GM23338 (cell line): ENCODE results near the gene KRTAP12-4. TPM values are rescaled to one million over a fixed set of nuclear protein-coding genes. Genes with fewer than 3 reads are reported as not detected.

ENCODE experiments used
- CREB1 ChIP-seq: fragments of 250-450 bp; sonication (Bioruptor Pico); IDR thresholded peaks from 2 replicates; pipeline ENCODE4 v1.5.0; 2020; ENCODE audit warnings: low read depth, mild to moderate bottlenecking, moderate library complexity
- ETS1 ChIP-seq: IDR thresholded peaks from 2 replicates; pipeline ENCODE4 v1.6.1; 2016; ENCODE audit warnings: antibody characterized with exemption
- EZH2 ChIP-seq: fragments of 200-600 bp; sonication (generic); IDR thresholded peaks from one replicate; pipeline ENCODE4 v1.8.0; 2017; ENCODE audit warnings: antibody characterized with exemption, mild to moderate bottlenecking, low read depth; ENCODE audit not compliant: unreplicated experiment
- EZH2phosphoT487 ChIP-seq: fragments of 200-600 bp; sonication (generic); IDR thresholded peaks from one replicate; pipeline ENCODE4 v1.8.1; 2018; ENCODE audit warnings: antibody characterized with exemption; ENCODE audit not compliant: unreplicated experiment
- JUNB ChIP-seq: IDR thresholded peaks from one replicate; pipeline ENCODE4 v1.6.1; 2016; ENCODE audit warnings: antibody characterized with exemption; ENCODE audit not compliant: unreplicated experiment
- NANOG ChIP-seq: IDR thresholded peaks from 2 replicates; pipeline ENCODE4 v1.6.1; 2016; ENCODE audit warnings: antibody characterized with exemption, borderline replicate concordance
- POLR2AphosphoS5 ChIP-seq: IDR thresholded peaks from 2 replicates; pipeline ENCODE4 v1.6.1; 2016; ENCODE audit warnings: antibody characterized with exemption, low read depth
- STAT1 ChIP-seq: IDR thresholded peaks from one replicate; pipeline ENCODE4 v1.6.1; 2016; ENCODE audit warnings: antibody characterized with exemption; ENCODE audit not compliant: unreplicated experiment
- ZNF331 ChIP-seq: fragments of 250-450 bp; sonication (Bioruptor Pico); IDR thresholded peaks from 2 replicates; pipeline ENCODE4 v1.5.0; 2020; ENCODE audit warnings: low read depth, mild to moderate bottlenecking, moderate library complexity
- ZNF462 ChIP-seq: fragments of 250-450 bp; sonication (Bioruptor Pico); IDR thresholded peaks from 2 replicates; pipeline ENCODE4 v1.5.0; 2020; ENCODE audit warnings: mild to moderate bottlenecking, moderate library complexity
- polyA plus RNA-seq: library from polyadenylated mRNA; unstranded; fragments of >200 nt; fragmentation: Nextera tagmentation; extraction: Ambion mirVana; gene quantifications from 2 replicates; pipeline ENCODE4 v1.2.1, GENCODE V29; 2016
- total RNA-seq: library from RNA; depleted of rRNA; stranded (reverse); fragments of >200 nt; shearing (Covaris generic); gene quantifications from 2 replicates; pipeline ENCODE4 v1.2.3, GENCODE V29; 2014
- TF ChIP-seq, protein P1 (sequence below), 2 experiments: fragments of 200-600 bp in 1 of 2; sonication (generic) in 1 of 2; conservative IDR thresholded peaks; 2 replicates each; pipeline versions ENCODE4 v1.5.1 to v1.6.1; 2016 to 2017; ENCODE audit warnings: antibody characterized with exemption in 2 of 2, low read depth in 2 of 2, mild to moderate bottlenecking in 2 of 2, moderate library complexity in 1 of 2

The KRTAP12-4 gene
- total and polyA plus RNA-seq, 2 experiments from 2014 or later, result not detected

- TF ChIP-seq ZNF462 (CRISPR knock-in tag), result no peak
- TF ChIP-seq CREB1 (CRISPR knock-in tag), result no peak
- TF ChIP-seq EZH2, result no peak
- no peak for TF ChIP-seq EZH2phosphoT487
- no peak for TF ChIP-seq ZNF331 (CRISPR knock-in tag)
- TF ChIP-seq, protein P1, sequence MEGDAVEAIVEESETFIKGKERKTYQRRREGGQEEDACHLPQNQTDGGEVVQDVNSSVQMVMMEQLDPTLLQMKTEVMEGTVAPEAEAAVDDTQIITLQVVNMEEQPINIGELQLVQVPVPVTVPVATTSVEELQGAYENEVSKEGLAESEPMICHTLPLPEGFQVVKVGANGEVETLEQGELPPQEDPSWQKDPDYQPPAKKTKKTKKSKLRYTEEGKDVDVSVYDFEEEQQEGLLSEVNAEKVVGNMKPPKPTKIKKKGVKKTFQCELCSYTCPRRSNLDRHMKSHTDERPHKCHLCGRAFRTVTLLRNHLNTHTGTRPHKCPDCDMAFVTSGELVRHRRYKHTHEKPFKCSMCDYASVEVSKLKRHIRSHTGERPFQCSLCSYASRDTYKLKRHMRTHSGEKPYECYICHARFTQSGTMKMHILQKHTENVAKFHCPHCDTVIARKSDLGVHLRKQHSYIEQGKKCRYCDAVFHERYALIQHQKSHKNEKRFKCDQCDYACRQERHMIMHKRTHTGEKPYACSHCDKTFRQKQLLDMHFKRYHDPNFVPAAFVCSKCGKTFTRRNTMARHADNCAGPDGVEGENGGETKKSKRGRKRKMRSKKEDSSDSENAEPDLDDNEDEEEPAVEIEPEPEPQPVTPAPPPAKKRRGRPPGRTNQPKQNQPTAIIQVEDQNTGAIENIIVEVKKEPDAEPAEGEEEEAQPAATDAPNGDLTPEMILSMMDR (conservative IDR thresholded peaks at IDR 0.05; ENCODE audit: low read depth in 2 of 2), result no peak
- TF ChIP-seq ETS1, result no peak
- TF ChIP-seq POLR2AphosphoS5, result no peak
- no peak for TF ChIP-seq NANOG
- TF ChIP-seq JUNB, result no peak
- no peak for TF ChIP-seq STAT1
Measured at GRCh38 chr21:44670642-44671432, 16.4 kb upstream of the KRTAP12-4 start (continued).
